Measurements from ENCODE around the gene NLGN4X.

DNA sequence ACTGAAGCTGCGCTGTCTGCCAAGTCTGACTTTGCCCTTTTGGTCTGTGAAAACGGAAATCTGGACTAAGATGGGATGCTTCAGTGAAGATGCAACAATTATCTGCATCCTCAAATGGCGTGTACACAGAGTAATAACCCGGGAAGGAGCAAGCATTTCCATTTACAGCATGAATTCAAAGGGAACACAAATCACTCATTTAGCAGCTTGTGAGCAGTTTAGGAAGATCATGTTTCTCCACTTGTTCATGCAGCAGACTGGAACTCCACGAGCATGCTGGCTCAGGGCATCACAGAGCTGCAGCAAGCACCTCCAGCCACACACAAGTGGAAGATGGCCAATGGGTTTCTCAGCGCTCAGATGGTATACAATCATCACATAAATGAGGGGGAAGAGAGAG is 175.5 kb downstream of the NLGN4X start:
- TF ChIP-seq, protein P1, sequence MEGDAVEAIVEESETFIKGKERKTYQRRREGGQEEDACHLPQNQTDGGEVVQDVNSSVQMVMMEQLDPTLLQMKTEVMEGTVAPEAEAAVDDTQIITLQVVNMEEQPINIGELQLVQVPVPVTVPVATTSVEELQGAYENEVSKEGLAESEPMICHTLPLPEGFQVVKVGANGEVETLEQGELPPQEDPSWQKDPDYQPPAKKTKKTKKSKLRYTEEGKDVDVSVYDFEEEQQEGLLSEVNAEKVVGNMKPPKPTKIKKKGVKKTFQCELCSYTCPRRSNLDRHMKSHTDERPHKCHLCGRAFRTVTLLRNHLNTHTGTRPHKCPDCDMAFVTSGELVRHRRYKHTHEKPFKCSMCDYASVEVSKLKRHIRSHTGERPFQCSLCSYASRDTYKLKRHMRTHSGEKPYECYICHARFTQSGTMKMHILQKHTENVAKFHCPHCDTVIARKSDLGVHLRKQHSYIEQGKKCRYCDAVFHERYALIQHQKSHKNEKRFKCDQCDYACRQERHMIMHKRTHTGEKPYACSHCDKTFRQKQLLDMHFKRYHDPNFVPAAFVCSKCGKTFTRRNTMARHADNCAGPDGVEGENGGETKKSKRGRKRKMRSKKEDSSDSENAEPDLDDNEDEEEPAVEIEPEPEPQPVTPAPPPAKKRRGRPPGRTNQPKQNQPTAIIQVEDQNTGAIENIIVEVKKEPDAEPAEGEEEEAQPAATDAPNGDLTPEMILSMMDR (IDR thresholded peaks at IDR 0.05; ENCODE audit: insufficient read depth, low read depth, low read length): no peak
- TF ChIP-seq EZH2 (IDR thresholded peaks at IDR 0.05; ENCODE audit: insufficient read depth, low read length): no peak

Data from astrocyte (in vitro differentiated cells and primary cell).